Lower lobe of right lung (tissue), 2 donors: ENCODE results near the gene CACNA1I. TPM values are rescaled to one million over a fixed set of nuclear protein-coding genes. Genes with fewer than 3 reads are reported as not detected.

Source experiments
- ATAC-seq, 2 donors: fragments of 200-7000 bp; cut with Tn5 transposase; one replicate each; pipeline ENCODE4 v1.9.1; 2020 to 2022; ENCODE audit warnings: mild to moderate bottlenecking in 2 of 2, moderate library complexity in 2 of 2
- DNase-seq: peaks from one replicate; pipeline ENCODE4 v3.0.0-alpha.2; 2020
- H3K27ac ChIP-seq: fragments of 200-600 bp; one replicate; pipeline ENCODE4 v1.8.0; 2022
- H3K27me3 ChIP-seq: fragments of 200-600 bp; one replicate; pipeline ENCODE4 v1.8.0; 2022; ENCODE audit warnings: low read depth
- H3K36me3 ChIP-seq: fragments of 200-600 bp; one replicate; pipeline ENCODE4 v1.8.0; 2022; ENCODE audit warnings: mild to moderate bottlenecking
- H3K4me1 ChIP-seq: fragments of 200-600 bp; one replicate; pipeline ENCODE4 v1.8.0; 2022
- H3K4me3 ChIP-seq: fragments of 200-600 bp; one replicate; pipeline ENCODE4 v1.8.0; 2022; ENCODE audit warnings: mild to moderate bottlenecking
- H3K9me3 ChIP-seq: fragments of 200-600 bp; one replicate; pipeline ENCODE4 v1.8.0; 2022
- CTCF ChIP-seq: fragments of 200-600 bp; IDR thresholded peaks from one replicate; pipeline ENCODE4 v1.8.0; 2022; ENCODE audit warnings: antibody characterized with exemption, mild to moderate bottlenecking
- intact Hi-C: fragments of 100-400 bp; cut with DNase I; formaldehyde crosslinking; loops from one replicate; pipeline ENCODE4 v1.11.0; 2022
- total RNA-seq: library from RNA; stranded (reverse); fragmentation: NEBNext Ultra II Directional; extraction: Animal tissue kit (Norgen Biotek cat#: 25700); gene quantifications from one replicate; pipeline ENCODE4 v1.2.1, GENCODE V29; 2021
- donor health status: DM: no; HTN: yes; CAD: no; lungs with severe emphysema.

CACNA1I gene
- total RNA-seq, 1 donor from 2014 or later: 0.21 TPM

DNA sequence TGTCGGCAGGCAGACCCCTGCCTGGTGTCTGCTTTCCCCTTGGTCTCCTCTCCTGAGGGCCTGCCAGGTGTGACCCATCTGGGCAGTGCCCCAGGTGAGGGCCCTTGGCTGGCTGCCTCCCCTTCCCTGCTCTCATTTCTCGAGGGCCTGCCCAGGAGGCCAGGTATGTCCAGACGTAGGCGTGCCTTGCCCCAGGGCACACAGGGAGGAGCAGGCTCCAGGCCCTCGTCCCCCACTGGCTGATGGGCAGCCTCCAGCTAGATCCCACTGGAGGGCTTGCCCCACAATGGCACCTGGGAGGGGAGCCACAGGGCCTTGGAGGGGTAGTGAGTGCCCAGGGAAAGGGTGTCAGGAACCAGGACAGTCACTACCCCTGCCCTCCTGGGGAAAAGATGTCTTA lies 95.9 kb downstream of the CACNA1I start:
- intact Hi-C loops: no loop called here
- H3K9me3 ChIP-seq: no peaks in the 10 kb centered on the region
- no peak overlapping the region for H3K4me3 ChIP-seq
- H3K4me1 ChIP-seq: peaks cover 12% of the 10 kb centered on the region
- TF ChIP-seq CTCF: no peak
- no peak for DNase-seq
- H3K36me3 ChIP-seq: no peaks in the 10 kb centered on the region
- H3K27ac ChIP-seq: no peak overlapping the region
- H3K27me3 ChIP-seq: peaks cover 53% of the 10 kb centered on the region
- ATAC-seq: no peak

DNA sequence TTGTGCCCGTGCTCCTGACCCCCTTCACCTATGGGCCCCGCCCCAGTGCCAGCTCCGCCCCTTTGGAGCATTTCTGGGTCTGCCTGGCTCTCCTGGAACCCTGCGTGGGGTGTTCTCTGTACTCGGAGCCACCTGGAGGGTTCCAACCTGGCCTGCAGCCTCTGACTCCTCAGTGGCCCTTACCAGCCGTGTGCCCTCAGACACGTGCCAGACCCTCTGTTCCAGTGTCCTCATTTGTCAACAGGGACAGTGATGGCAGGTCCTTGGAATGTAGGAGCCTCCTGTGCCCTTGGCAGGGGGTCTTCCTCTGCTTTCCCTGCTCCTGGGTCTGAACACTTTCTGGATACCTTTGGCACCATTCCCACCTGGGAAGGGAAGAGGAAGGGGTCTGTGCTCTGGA lies 96.4 kb downstream of the CACNA1I start:
- Histone ChIP-seq H3K4me1 (peaks cover 12% of the 10 kb centered on the region), H3K4me3 (no peak overlapping the region), H3K27me3 (peaks cover 48% of the 10 kb centered on the region), H3K36me3 (no peaks in the 10 kb centered on the region), H3K27ac (no peak overlapping the region), H3K9me3 (peaks cover 3% of the 10 kb centered on the region)
- ATAC-seq (no peak), DNase-seq (no peak)
- TF ChIP-seq CTCF: no peak
- intact Hi-C loops: no loop called here

DNA sequence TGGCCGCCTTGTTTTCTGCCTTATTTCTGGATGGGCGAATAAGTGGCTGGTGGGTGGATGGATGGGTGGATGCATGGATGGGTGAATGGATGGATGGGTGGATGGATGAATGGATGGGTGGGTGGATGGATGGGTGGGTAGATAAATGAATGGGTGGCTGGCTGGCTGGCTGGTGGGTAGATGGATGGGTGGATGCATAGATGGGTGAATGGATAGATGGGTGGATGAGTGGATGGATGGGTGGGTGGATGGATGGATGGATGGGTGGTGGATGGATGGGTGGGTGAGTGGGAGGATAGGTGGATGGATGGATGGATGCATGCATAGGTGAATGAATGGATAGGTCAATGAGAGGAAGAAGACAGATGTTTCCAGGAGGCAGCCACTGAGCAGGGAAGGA lies 98.9 kb downstream of the CACNA1I start:
- Histone ChIP-seq H3K27me3 (peaks cover 23% of the 10 kb centered on the region), H3K4me3 (no peak overlapping the region), H3K36me3 (no peaks in the 10 kb centered on the region), H3K27ac (no peak overlapping the region), H3K9me3 (peaks cover 11% of the 10 kb centered on the region), H3K4me1 (no peaks in the 10 kb centered on the region)
- no peak for TF ChIP-seq CTCF
- ATAC-seq: no peak
- intact Hi-C loops: no loop called here
- DNase-seq: no peak

DNA sequence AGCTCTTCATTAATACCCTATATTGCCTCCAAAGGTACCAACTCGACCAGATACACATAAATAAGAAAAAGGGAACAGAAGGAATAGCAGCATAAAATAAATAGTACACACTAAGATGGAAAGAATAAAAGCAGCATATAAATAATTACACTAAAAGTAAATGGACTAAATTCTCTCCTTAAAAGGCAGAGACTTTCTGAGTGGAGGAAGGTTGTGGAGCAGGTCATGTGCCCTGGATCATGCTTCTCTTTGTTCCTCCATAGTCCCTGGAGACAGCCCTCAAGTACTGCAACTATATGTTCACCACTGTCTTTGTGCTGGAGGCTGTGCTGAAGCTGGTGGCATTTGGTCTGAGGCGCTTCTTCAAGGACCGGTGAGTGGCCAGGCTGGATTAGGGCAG lies 101.4 kb downstream of the CACNA1I start:
- Histone ChIP-seq H3K9me3 (peaks cover 11% of the 10 kb centered on the region), H3K27ac (no peak overlapping the region), H3K36me3 (no peaks in the 10 kb centered on the region), H3K4me1 (no peaks in the 10 kb centered on the region), H3K27me3 (peaks cover 5% of the 10 kb centered on the region), H3K4me3 (no peak overlapping the region)
- ATAC-seq (no peak), DNase-seq (no peak)
- TF ChIP-seq CTCF: no peak
- intact Hi-C loops: no loop called here

GRCh38 chr22:39674536-39674935 lies 104.0 kb downstream of the CACNA1I start:
- Histone ChIP-seq H3K4me3 (no peak overlapping the region), H3K4me1 (no peaks in the 10 kb centered on the region), H3K27ac (no peak overlapping the region), H3K27me3 (peaks cover 4% of the 10 kb centered on the region), H3K9me3 (peaks cover 11% of the 10 kb centered on the region), H3K36me3 (no peaks in the 10 kb centered on the region)
- TF ChIP-seq CTCF: no peak
- DNase-seq (no peak), ATAC-seq (no peak)
- intact Hi-C loops: no loop called here

- intact Hi-C loops: no loop called here
- Histone ChIP-seq H3K27ac (no peak overlapping the region), H3K27me3 (peaks cover 4% of the 10 kb centered on the region), H3K36me3 (no peaks in the 10 kb centered on the region), H3K9me3 (peaks cover 11% of the 10 kb centered on the region), H3K4me3 (no peak overlapping the region), H3K4me1 (no peaks in the 10 kb centered on the region)
- DNase-seq (no peak), ATAC-seq (no peak)
- TF ChIP-seq CTCF: no peak
Measured at GRCh38 chr22:39675947-39676346, 105.4 kb downstream of the CACNA1I start.
